Uterus (tissue), 2 donors: Measurements from ENCODE around the gene USB1.

Source experiments
- CTCF ChIP-seq, 4 experiments: fragments of 200-600 bp in 2 of 4; fragments of 450-650 bp in 2 of 4; sonication (generic) in 2 of 4; IDR thresholded peaks; one replicate each; pipeline ENCODE4 v1.5.1; 2016 to 2019; ENCODE audit warnings: antibody characterized with exemption in 4 of 4, mild to moderate bottlenecking in 2 of 4, moderate library complexity in 1 of 4
- POLR2A ChIP-seq, 2 donors: fragments of 450-650 bp; IDR thresholded peaks; one replicate each; pipeline ENCODE4 v1.6.1; 2016; ENCODE audit warnings: antibody characterized with exemption in 2 of 2, mild to moderate bottlenecking in 1 of 2, moderate library complexity in 1 of 2

- TF ChIP-seq POLR2A (IDR thresholded peaks at IDR 0.05) (no peak), CTCF (IDR thresholded peaks at IDR 0.05) (no peak)
Measured at GRCh38 chr16:58012481-58012880, 11.3 kb downstream of the USB1 start.
